Suprapubic skin (tissue), 4 donors: Measurements from ENCODE around the gene FAM167B.
A peak's percentile ranks its signal among the peaks of the same experiment; 100 is the strongest.

ENCODE experiments used
- POLR2A ChIP-seq, 2 donors: fragments of 450-650 bp; IDR thresholded peaks; one replicate each; pipeline ENCODE4 v1.6.1; 2017; ENCODE audit warnings: antibody characterized with exemption in 2 of 2, mild to moderate bottlenecking in 2 of 2, moderate library complexity in 2 of 2
- POLR2AphosphoS5 ChIP-seq, 3 donors: sonication (generic); formaldehyde crosslinking; IDR thresholded peaks; one replicate each; pipeline ENCODE4 v1.6.1; 2017; ENCODE audit warnings: antibody characterized with exemption in 3 of 3
- TF ChIP-seq, protein P1 (sequence below), 2 donors: fragments of 200-600 bp in 1 of 2; fragments of 450-650 bp in 1 of 2; sonication (generic) in 1 of 2; IDR thresholded peaks; one replicate each; pipeline ENCODE4 v1.5.1; 2016 to 2019; ENCODE audit warnings: antibody characterized with exemption in 2 of 2, mild to moderate bottlenecking in 1 of 2, moderate library complexity in 1 of 2

DNA sequence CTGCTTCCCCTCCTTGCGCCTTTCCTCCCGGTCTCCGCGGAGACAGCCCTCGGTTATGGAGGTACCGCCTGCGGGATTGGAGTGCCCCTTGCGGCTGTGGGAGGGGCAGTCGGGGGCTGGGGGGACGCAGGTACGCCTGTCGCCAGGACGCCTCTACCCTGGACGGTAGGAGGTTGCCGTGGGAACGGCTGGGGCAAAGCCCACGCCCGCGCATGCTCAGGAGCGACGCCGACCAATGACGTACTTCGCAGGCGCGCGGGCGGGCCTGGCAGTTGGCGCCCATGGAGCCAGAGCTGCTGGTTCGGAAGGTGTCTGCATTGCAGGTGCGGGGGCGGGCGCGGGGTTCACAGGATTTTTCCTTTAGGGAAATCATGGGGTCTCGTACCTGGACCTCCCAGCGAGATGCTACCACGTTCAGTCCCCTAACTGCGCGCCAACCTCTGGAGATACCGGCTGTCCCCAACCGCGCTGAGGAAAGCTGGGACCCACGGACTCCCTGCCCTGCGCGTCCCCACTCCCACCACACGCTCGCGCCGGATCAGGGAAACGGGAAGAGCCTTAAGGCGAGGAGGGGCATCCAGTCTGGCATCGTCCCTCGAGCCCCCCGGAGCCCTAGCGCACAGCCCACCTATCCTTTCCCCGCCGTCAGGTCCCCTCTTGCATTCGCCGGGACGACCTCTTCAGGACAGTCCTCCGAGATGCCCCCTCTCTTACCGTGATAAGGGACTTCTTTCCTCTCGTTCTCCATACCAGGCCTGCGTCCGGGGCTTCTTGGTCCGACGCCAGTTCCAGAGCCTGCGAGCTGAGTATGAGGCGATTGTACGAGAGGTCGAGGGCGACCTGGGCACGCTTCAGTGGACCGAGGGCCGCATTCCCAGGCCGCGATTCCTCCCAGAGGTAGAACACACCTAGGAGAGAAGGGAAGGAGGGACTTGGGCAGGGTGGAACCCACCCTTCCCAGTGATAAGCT, 41.3 kb upstream of the FAM167B start, which contains the start of gene IQCC:
- TF ChIP-seq, protein P1, sequence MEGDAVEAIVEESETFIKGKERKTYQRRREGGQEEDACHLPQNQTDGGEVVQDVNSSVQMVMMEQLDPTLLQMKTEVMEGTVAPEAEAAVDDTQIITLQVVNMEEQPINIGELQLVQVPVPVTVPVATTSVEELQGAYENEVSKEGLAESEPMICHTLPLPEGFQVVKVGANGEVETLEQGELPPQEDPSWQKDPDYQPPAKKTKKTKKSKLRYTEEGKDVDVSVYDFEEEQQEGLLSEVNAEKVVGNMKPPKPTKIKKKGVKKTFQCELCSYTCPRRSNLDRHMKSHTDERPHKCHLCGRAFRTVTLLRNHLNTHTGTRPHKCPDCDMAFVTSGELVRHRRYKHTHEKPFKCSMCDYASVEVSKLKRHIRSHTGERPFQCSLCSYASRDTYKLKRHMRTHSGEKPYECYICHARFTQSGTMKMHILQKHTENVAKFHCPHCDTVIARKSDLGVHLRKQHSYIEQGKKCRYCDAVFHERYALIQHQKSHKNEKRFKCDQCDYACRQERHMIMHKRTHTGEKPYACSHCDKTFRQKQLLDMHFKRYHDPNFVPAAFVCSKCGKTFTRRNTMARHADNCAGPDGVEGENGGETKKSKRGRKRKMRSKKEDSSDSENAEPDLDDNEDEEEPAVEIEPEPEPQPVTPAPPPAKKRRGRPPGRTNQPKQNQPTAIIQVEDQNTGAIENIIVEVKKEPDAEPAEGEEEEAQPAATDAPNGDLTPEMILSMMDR (IDR thresholded peaks at IDR 0.05): no peak
- peak in 1 of 2 donors; percentile 11 for TF ChIP-seq POLR2A (IDR thresholded peaks at IDR 0.05)
- no peak for TF ChIP-seq POLR2AphosphoS5 (IDR thresholded peaks at IDR 0.05)
